ENCODE measurements around the gene SH3BP5.
"Not testable (repeated sequence)": the region's sequence is repeated elsewhere in the genome, so short reads cannot be mapped to it uniquely, and the experiment has no call there.

SH3BP5 gene

GRCh38 chr3:15332405-15333098 lies at the start of gene SH3BP5:
TSS of gene SH3BP5 (minus strand) at chr3:15332586. CDS start at chr3:15332408, 178 bp downstream.
- DNase-seq: no peak

GRCh38 chr3:15380980-15381890 lies 48.8 kb upstream of the SH3BP5 start:
- DNase-seq: no peak

GRCh38 chr3:15377961-15378791 lies 45.8 kb upstream of the SH3BP5 start:
- peak; percentile 39 for DNase-seq

GRCh38 chr3:15375461-15376000 lies 43.1 kb upstream of the SH3BP5 start:
- DNase-seq: no peak

- no peak for DNase-seq
Observed at GRCh38 chr3:15372918-15373317, 40.5 kb upstream of the SH3BP5 start.

GRCh38 chr3:15368561-15369135 lies 36.3 kb upstream of the SH3BP5 start:
- no peak for DNase-seq

GRCh38 chr3:15367059-15367458 lies 34.7 kb upstream of the SH3BP5 start:
- no peak for DNase-seq

GRCh38 chr3:15364078-15364477 lies 31.7 kb upstream of the SH3BP5 start:
- not testable (repeated sequence) for DNase-seq

- DNase-seq: no peak
Observed at GRCh38 chr3:15361494-15362214, 29.3 kb upstream of the SH3BP5 start.

GRCh38 chr3:15360788-15361493 lies 28.6 kb upstream of the SH3BP5 start:
- no peak for DNase-seq

- DNase-seq: no peak
Observed at GRCh38 chr3:15359677-15360397, 27.5 kb upstream of the SH3BP5 start.

- not testable (repeated sequence) for DNase-seq
Observed at GRCh38 chr3:15356651-15357061, 24.3 kb upstream of the SH3BP5 start.

- DNase-seq: no peak
Observed at GRCh38 chr3:15356176-15356575, 23.8 kb upstream of the SH3BP5 start.

GRCh38 chr3:15355086-15355485 lies 22.7 kb upstream of the SH3BP5 start:
- no peak for DNase-seq

- DNase-seq: no peak
Observed at GRCh38 chr3:15354485-15354884, 22.1 kb upstream of the SH3BP5 start.

GRCh38 chr3:15350141-15350540 lies 17.8 kb upstream of the SH3BP5 start:
- DNase-seq: no peak

- DNase-seq: not testable (repeated sequence)
Observed at GRCh38 chr3:15349438-15349837, 17.1 kb upstream of the SH3BP5 start.

GRCh38 chr3:15348246-15348645 lies 15.9 kb upstream of the SH3BP5 start:
- no peak for DNase-seq

GRCh38 chr3:15347737-15348110 lies 15.3 kb upstream of the SH3BP5 start:
- DNase-seq: no peak

GRCh38 chr3:15347063-15347736 lies 14.8 kb upstream of the SH3BP5 start:
- no peak for DNase-seq
